Cardiac muscle cell (in vitro differentiated cells and primary cell): ENCODE measurements around the gene AKTIP. TPM values are rescaled to one million over a fixed set of nuclear protein-coding genes. Genes with fewer than 3 reads are reported as not detected.

ENCODE experiments used
- DNase-seq, 2 donors: peaks; one replicate each; pipeline versions ENCODE4 v3.0.0 to v3.0.0-alpha.2; 2010 to 2017; ENCODE audit warnings: low read depth in 1 of 2, low spot score in 1 of 2
- H3K27ac ChIP-seq: fragments of 200-600 bp; sonication (generic); 2 replicates; pipeline ENCODE4 v1.5.1; 2016
- H3K27me3 ChIP-seq: fragments of 200-600 bp; sonication (generic); 2 replicates; pipeline ENCODE4 v1.6.0; 2016; ENCODE audit warnings: control low read depth
- H3K36me3 ChIP-seq: fragments of 200-600 bp; sonication (generic); 2 replicates; pipeline ENCODE4 v1.5.1; 2016; ENCODE audit warnings: control low read depth
- H3K4me1 ChIP-seq: fragments of 200-600 bp; sonication (generic); 2 replicates; pipeline ENCODE4 v1.8.1; 2017; ENCODE audit warnings: low read depth, mild to moderate bottlenecking, mixed run types
- H3K4me3 ChIP-seq: fragments of 200-600 bp; sonication (generic); 2 replicates; pipeline ENCODE4 v1.5.1; 2016; ENCODE audit warnings: mild to moderate bottlenecking
- H3K9me3 ChIP-seq: fragments of 200-600 bp; sonication (generic); 2 replicates; pipeline ENCODE4 v1.5.1; 2017; ENCODE audit warnings: low read depth, mild to moderate bottlenecking, control low read depth
- CTCF ChIP-seq: IDR thresholded peaks from 2 replicates; pipeline ENCODE4 v1.5.1; 2012; ENCODE audit warnings: low read depth, mild to moderate bottlenecking, low read length
- polyA plus RNA-seq: library from polyadenylated mRNA; unstranded; fragments of >200 nt; fragmentation: Nextera tagmentation; extraction: Ambion mirVana; gene quantifications from 2 replicates; pipeline ENCODE4 v1.2.1, GENCODE V29; 2016
- total RNA-seq: library from RNA; depleted of rRNA; stranded (reverse); fragments of >200 nt; gene quantifications from 2 replicates; pipeline ENCODE4 v1.2.3, GENCODE V29; 2016

Gene AKTIP
- total and polyA plus RNA-seq, 2 experiments from 2014 or later: 33.9 to 39.4 TPM

GRCh38 chr16:53484542-53484941, 18.5 kb downstream of the AKTIP start:
- H3K4me1 ChIP-seq: peaks cover 5% of the 10 kb centered on the region
- no peaks in the 10 kb centered on the region for H3K27me3 ChIP-seq
- H3K27ac ChIP-seq: no peak overlapping the region
- no peak overlapping the region for H3K4me3 ChIP-seq
- DNase-seq: no peak
- H3K9me3 ChIP-seq: no peaks in the 10 kb centered on the region
- TF ChIP-seq CTCF: no peak
- H3K36me3 ChIP-seq: peaks cover 31% of the 10 kb centered on the region

- Histone ChIP-seq H3K9me3 (no peaks in the 10 kb centered on the region), H3K36me3 (peaks cover 29% of the 10 kb centered on the region), H3K27me3 (no peaks in the 10 kb centered on the region), H3K27ac (no peak overlapping the region), H3K4me3 (no peak overlapping the region), H3K4me1 (no peaks in the 10 kb centered on the region)
- TF ChIP-seq CTCF: no peak
- DNase-seq: peak in 1 of 2 donors; percentile 17
Measured at GRCh38 chr16:53482123-53482522, 20.9 kb downstream of the AKTIP start.

- no peak overlapping the region for H3K4me3 ChIP-seq
- TF ChIP-seq CTCF: no peak
- H3K27me3 ChIP-seq: no peaks in the 10 kb centered on the region
- DNase-seq: no peak
- H3K27ac ChIP-seq: no peak overlapping the region
- H3K36me3 ChIP-seq: peaks cover 26% of the 10 kb centered on the region
- no peaks in the 10 kb centered on the region for H3K4me1 ChIP-seq
- H3K9me3 ChIP-seq: no peaks in the 10 kb centered on the region
Measured at GRCh38 chr16:53480394-53480793, 22.6 kb downstream of the AKTIP start.

GRCh38 chr16:53478965-53479364, 24.0 kb downstream of the AKTIP start:
- no peak overlapping the region for H3K27ac ChIP-seq
- H3K4me3 ChIP-seq: no peak overlapping the region
- TF ChIP-seq CTCF: no peak
- no peak for DNase-seq
- H3K27me3 ChIP-seq: no peaks in the 10 kb centered on the region
- H3K4me1 ChIP-seq: no peaks in the 10 kb centered on the region
- H3K36me3 ChIP-seq: peaks cover 26% of the 10 kb centered on the region
- no peaks in the 10 kb centered on the region for H3K9me3 ChIP-seq

- no peaks in the 10 kb centered on the region for H3K4me1 ChIP-seq
Measured at GRCh38 chr16:53476867-53477266, 26.1 kb downstream of the AKTIP start.

More at GRCh38 chr16:53476867-53477266, 26.1 kb downstream of the AKTIP start:
- Histone ChIP-seq H3K9me3 (no peaks in the 10 kb centered on the region), H3K36me3 (peaks cover 15% of the 10 kb centered on the region), H3K27me3 (no peaks in the 10 kb centered on the region), H3K27ac (no peak overlapping the region), H3K4me3 (no peak overlapping the region)
- no peak for TF ChIP-seq CTCF
- DNase-seq: no peak
